HG03095 (cell line): Measurements from ENCODE around the gene ACSM6.

ENCODE experiments used
- ATAC-seq: cut with Tn5 transposase; IDR thresholded peaks from one replicate; pipeline ENCODE4 v1.9.1; 2021; ENCODE audit warnings: moderate library complexity; ENCODE audit not compliant: unreplicated experiment

ACSM6 gene

GRCh38 chr10:95244152-95244551 lies 50.1 kb downstream of the ACSM6 start:
- ATAC-seq: no peak

GRCh38 chr10:95245425-95246055 lies 51.5 kb downstream of the ACSM6 start:
- peak; percentile 87 for ATAC-seq

DNA sequence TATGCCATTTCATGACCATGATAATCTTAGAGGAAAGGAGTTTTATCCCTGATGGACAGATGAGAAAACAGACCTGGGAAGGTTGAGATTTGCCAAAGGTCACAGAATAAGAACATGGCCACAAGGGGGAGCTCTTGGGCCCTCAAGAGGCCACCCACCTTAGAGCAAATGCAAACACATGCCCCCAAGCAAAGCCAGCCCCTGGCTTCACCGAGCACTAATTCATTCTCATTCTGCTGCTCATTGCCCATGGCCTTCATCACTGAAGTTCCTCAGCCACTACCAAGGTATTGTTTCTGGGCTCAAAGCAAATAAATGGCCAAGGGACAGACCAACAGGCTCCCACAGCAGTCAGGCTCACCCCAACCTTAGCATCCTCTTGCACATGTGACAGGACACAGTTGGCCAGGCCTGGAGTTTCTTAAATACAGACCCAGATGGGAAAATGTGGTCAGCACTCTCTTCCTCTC lies 52.6 kb downstream of the ACSM6 start:
- no peak for ATAC-seq

DNA sequence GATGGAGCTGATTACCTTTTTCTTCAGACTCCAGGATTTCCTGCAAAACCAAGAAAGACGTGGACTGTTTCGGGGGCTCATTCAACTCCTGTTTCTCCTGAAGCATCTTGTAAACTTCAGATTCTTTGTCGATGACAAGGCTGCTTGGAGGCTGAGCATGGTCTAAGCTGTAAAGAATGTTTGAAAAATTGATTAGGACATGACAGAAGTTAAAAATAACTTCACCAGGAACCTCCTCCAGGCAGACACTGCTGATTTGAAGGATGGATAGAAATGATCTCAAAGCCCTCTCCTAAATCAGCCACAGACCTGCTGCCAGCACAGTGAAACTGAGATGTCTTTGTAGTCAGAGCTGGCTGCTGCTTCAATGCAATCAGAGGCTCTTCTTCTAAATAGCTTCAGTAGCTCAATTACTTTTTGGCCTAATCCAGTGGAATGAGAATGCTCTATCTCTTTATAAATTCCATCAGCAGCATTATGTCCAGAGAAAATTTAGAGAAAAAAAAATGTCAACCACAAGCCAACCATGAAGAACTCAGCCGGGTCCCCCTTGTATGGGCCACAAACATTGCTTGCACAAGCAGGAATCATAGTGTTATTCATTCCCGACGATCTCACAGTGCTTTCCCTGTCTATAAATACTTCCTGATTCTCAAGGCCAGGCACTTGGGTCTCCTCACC lies 53.3 kb downstream of the ACSM6 start:
- ATAC-seq: no peak

GRCh38 chr10:95247881-95248583 lies 54.0 kb downstream of the ACSM6 start:
- ATAC-seq: no peak

DNA sequence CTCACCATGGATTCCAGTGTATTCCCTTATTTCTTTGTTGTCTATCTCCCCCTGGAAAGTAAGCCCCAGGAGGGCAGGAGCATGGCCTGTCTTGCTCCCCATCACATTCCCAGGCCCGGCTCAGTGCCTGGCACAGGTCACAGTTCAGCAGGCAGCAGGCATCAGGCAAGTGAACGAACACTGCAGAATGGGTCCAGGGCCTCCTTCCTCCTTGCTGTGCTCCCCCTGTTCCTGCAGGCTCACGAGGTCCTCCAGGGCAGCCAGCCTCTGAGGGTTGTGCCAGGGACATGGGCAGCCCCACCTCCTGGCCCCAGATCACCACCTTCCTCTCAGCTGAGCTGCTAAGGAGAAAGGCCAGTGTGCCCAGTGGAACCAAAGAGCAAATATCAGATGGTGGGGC lies 55.0 kb downstream of the ACSM6 start:
- ATAC-seq: no peak

DNA sequence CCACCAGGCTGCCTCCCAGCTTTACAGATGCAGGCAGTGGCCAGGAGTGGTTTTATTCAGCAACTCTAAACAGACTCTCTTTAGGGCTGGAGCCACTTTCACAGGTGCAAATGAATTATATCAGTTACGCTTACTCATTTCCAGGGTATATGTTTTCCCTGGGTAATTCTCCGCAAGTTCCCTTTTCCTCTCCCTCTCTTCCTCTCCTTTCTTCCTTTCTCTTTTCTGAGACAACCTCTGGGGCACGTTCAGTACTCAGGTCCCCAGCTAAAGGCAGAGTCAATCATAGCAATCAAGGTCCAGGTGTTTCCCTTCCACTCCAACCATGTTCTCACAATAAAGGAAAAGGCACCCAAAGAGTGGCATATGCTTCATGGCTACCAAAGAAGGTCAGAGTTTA lies 55.4 kb downstream of the ACSM6 start:
- ATAC-seq: no peak

- ATAC-seq: no peak
Measured at GRCh38 chr10:95250856-95251255, 56.8 kb downstream of the ACSM6 start.

DNA sequence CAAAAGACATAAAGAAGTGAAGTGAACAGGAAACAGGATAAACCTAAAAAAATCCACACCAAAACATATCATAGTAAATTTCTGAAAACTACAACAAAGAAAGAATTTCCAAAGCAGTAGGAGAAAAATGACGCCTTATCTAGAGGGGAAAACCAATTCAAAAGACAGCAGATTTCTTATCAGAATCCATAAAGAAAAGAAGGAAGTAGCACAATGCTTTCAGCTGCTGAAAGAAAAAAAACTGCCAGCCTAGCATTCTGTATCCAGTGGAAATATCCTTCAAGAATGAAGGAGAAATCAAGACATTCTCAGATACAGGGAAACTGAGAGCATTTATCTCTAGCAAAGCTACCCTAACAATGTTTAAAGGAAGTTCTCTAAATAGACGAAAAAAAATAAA lies 59.0 kb downstream of the ACSM6 start:
- ATAC-seq: no peak

GRCh38 chr10:95253686-95254085 lies 59.6 kb downstream of the ACSM6 start:
- no peak for ATAC-seq

GRCh38 chr10:95254629-95255028 lies 60.6 kb downstream of the ACSM6 start:
- ATAC-seq: no peak

GRCh38 chr10:95256268-95256667 lies 62.2 kb downstream of the ACSM6 start:
- ATAC-seq: no peak

- ATAC-seq: no peak
Measured at GRCh38 chr10:95257849-95258248, 63.8 kb downstream of the ACSM6 start.

DNA sequence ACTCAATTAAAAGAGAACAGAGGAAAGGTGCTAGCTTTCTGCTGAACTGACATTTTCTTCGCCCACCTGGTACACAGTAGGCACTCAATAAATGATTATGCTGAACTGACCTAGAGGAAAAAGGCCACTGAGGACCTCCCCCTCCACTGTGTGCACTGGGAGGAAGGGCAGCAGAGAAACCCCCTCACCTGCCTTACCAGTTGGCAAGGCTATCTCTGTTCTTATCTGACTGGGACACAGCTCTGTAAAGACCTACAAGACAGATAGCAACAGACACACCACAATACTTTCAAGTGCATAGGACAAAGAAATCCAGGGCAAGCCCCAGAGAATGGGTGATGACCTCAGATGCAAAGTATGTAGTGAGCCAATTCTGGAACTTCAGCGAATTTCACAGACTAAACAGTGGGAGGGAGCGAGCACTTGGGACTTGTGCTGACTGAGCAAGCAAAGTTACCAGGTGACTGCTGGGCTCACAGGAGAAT lies 66.4 kb downstream of the ACSM6 start:
- ATAC-seq: no peak

DNA sequence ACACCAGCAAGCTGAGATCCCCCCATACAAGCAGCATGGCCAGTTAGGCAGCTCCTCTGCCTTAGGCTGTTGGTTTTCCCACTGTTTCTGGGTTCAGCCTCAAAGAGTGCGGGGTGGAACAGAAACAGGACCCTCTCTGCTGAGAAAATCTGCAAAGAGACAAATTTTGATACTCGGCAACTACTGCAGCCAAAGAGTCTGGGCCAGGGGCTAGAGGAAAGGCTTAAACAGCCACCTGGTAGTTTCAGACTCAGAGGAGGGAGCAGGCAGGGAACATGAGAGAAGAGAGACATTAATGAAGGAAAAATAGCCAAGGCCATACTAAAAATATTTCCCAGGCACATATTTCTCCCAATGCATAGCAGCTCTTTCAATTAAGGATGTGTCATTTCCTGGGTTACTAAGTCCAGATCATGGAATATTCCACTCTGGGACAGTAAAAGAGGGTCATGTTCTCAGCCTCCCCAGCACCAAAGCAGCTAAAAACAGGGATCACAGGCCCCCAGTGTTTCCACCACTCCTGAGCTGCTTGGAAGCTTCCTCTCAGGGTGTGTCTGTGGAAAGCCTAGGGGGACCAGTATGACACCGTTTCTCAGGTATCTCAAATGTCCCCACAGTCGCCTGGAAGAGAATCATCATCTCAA lies 67.0 kb downstream of the ACSM6 start:
- no peak for ATAC-seq

DNA sequence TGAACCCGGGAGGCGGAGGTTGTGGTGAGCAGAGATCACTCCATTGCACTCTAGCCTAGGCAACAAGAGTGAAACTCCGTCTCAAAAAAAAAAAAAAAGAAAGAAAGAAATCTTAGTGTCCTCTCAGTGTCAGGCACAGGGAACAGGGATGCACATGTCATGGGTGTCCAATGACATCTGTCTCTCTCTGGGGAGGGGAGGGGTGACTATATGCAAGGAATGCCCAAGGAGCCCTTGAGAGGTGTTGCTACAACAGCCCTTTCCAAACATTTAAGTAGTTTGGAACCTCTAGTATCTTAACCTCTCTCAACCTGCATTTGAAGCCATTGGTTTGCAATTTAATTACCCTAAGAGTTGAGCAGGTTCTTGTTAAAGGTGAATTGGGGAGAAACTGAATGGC lies 67.9 kb downstream of the ACSM6 start:
- no peak for ATAC-seq

GRCh38 chr10:95262763-95263518 lies 68.9 kb downstream of the ACSM6 start:
- ATAC-seq: no peak

DNA sequence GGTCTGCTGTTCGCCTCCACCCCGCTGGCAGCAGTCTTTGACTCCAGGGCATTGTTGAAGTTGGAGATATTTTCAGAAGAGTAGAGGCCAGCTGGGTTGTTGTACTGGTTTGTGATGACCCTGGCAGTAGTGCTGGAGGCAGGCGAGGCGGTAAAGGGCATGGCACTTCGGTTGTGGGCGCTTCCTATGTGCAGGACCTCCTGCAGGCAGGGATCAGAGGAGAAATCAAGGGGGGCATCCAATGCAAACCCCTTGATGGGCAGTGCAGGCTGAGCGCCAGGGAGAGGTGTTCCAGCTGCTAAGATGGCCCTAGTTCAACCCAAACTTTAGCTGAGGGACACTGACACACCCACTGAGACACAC lies 69.8 kb downstream of the ACSM6 start:
- no peak for ATAC-seq

GRCh38 chr10:95264227-95265051 lies 70.4 kb downstream of the ACSM6 start:
- no peak for ATAC-seq

GRCh38 chr10:95265572-95265971 lies 71.5 kb downstream of the ACSM6 start:
- no peak for ATAC-seq
